HCT116 (cell line): Measurements from ENCODE around the gene SLC6A3. TPM values are rescaled to one million over a fixed set of nuclear protein-coding genes. Genes with fewer than 3 reads are reported as not detected.

ENCODE experiments used
- ATAC-seq: fragments of 200-7000 bp; cut with Tn5 transposase; 2 replicates; pipeline ENCODE4 v1.9.1; 2020; ENCODE audit warnings: mild to moderate bottlenecking, moderate library complexity
- BruUV-seq: library from RNA; stranded (reverse); fragments of 400-500 nt; replicated peaks from 2 replicates; lab custom pipeline; 2021; lab: Mats Ljungman, UMichigan
- CTCF ChIA-PET: fragments of 300-600 bp; sonication (Branson Sonifier 250); formaldehyde crosslinking; loops from one replicate; lab custom pipeline; 2021; ENCODE audit warnings: antibody characterized with exemption; lab: Charles Lee
- POLR2A ChIA-PET: fragments of 300-600, 350-600 bp; sonication (Branson Sonifier 250); formaldehyde crosslinking; loops from one replicate; lab custom pipeline; 2021; ENCODE audit warnings: antibody characterized with exemption; lab: Charles Lee
- RAD21 ChIA-PET, 2 experiments: fragments of 300-600 bp; sonication (Branson Sonifier 250); formaldehyde crosslinking; loops; one replicate each; lab custom pipeline; 2023; ENCODE audit warnings: low total read pairs in 2 of 2; ENCODE audit not compliant: uncharacterized antibody in 2 of 2, unreplicated experiment in 2 of 2, low non-redundant PET in 1 of 2; lab: Charles Lee
- DNase-seq: peaks from one replicate; pipeline ENCODE4 v3.0.0-alpha.2; 2010; ENCODE audit warnings: low read depth, low spot score
- H2AFZ ChIP-seq: fragments of 200-600 bp; shearing (Covaris generic), sonication (generic); 2 replicates; pipeline ENCODE4 v1.6.1; 2017; ENCODE audit warnings: low read depth, mixed run types, mixed read lengths, antibody characterized with exemption, low read length; ENCODE audit not compliant: poor library complexity, severe bottlenecking
- H3K27ac ChIP-seq: 2 replicates; pipeline ENCODE4 v1.5.1; 2012; ENCODE audit warnings: low read depth, low read length
- H3K27me3 ChIP-seq: fragments of 200-600 bp; sonication (generic); 2 replicates; pipeline ENCODE4 v1.6.1; 2016; ENCODE audit warnings: mixed run types, low read length, mixed read lengths; ENCODE audit not compliant: insufficient read depth
- H3K36me3 ChIP-seq, 2 experiments: fragments of 200-500 bp in 1 of 2; fragments of 200-600 bp in 1 of 2; sonication (Bioruptor generic) in 1 of 2; sonication (generic) in 1 of 2; 2 replicates each; pipeline versions ENCODE4 v1.5.1 to v1.6.1; 2014 to 2016; ENCODE audit warnings: low read length in 2 of 2, inconsistent platforms in 1 of 2, mixed read lengths in 1 of 2, mixed run types in 1 of 2; ENCODE audit not compliant: insufficient read depth in 2 of 2, control insufficient read depth in 1 of 2
- H3K4me1 ChIP-seq, 2 experiments: fragments of 200-600 bp in 1 of 2; sonication (generic) in 1 of 2; 2 replicates each; pipeline versions ENCODE4 v1.5.1 to v1.6.1; 2012 to 2017; ENCODE audit warnings: low read length in 2 of 2, inconsistent platforms in 1 of 2, mild to moderate bottlenecking in 1 of 2, mixed read lengths in 1 of 2, mixed run types in 1 of 2, moderate library complexity in 1 of 2; ENCODE audit not compliant: insufficient read depth in 2 of 2, control insufficient read depth in 1 of 2
- H3K4me2 ChIP-seq: fragments of 200-600 bp; sonication (generic); 2 replicates; pipeline ENCODE4 v1.6.1; 2017; ENCODE audit warnings: mixed run types, low read length, mixed read lengths
- H3K4me3 ChIP-seq, 2 experiments: fragments of 200-600 bp in 1 of 2; sonication (generic) in 1 of 2; replicated peaks in 1 of 2; 2 replicates each; pipeline ENCODE4 v1.5.1; 2011 to 2016; ENCODE audit warnings: low read length in 2 of 2, control low read depth in 1 of 2, low read depth in 1 of 2, mild to moderate bottlenecking in 1 of 2, mixed read lengths in 1 of 2, mixed run types in 1 of 2
- H3K79me2 ChIP-seq: fragments of 200-600 bp; sonication (generic); 2 replicates; pipeline ENCODE4 v1.6.1; 2017; ENCODE audit warnings: mild to moderate bottlenecking, mixed run types, low read length, moderate library complexity, mixed read lengths; ENCODE audit not compliant: insufficient read depth
- H3K9ac ChIP-seq: fragments of 200-600 bp; sonication (generic); 2 replicates; pipeline ENCODE4 v1.6.1; 2016; ENCODE audit warnings: low read length, mixed read lengths
- H3K9me2 ChIP-seq: fragments of 200-600 bp; sonication (generic), shearing (Covaris generic); 2 replicates; pipeline ENCODE4 v1.6.1; 2017; ENCODE audit warnings: mixed run types, mild to moderate bottlenecking, moderate library complexity; ENCODE audit not compliant: insufficient read depth
- H3K9me3 ChIP-seq, 2 experiments: fragments of 200-500 bp in 1 of 2; fragments of 200-600 bp in 1 of 2; sonication (Bioruptor generic) in 1 of 2; sonication (generic) in 1 of 2; 2 replicates each; pipeline ENCODE4 v1.6.1; 2014 to 2017; ENCODE audit warnings: low read length in 2 of 2, mixed read lengths in 2 of 2, inconsistent platforms in 1 of 2, low read depth in 1 of 2, mild to moderate bottlenecking in 1 of 2, mixed run types in 1 of 2, moderate library complexity in 1 of 2; ENCODE audit not compliant: control insufficient read depth in 1 of 2, insufficient read depth in 1 of 2
- H4K20me1 ChIP-seq: fragments of 200-600 bp; sonication (generic), shearing (Covaris generic); 2 replicates; pipeline ENCODE4 v1.6.1; 2017; ENCODE audit warnings: mixed run types, mild to moderate bottlenecking, moderate library complexity; ENCODE audit not compliant: insufficient read depth
- CBX3 ChIP-seq: IDR thresholded peaks from 2 replicates; pipeline ENCODE4 v1.6.1; 2012; ENCODE audit warnings: low read depth
- CTCF ChIP-seq, 3 experiments: fragments of 200-600 bp in 1 of 3; sonication (generic) in 1 of 3; IDR thresholded peaks in 2 of 3; conservative IDR thresholded peaks in 1 of 3; 2 replicates each; pipeline ENCODE4 v1.5.1; 2012 to 2017; ENCODE audit warnings: low read depth in 2 of 3, low read length in 2 of 3, antibody characterized with exemption in 1 of 3, borderline replicate concordance in 1 of 3, control low read depth in 1 of 3, mild to moderate bottlenecking in 1 of 3, mixed read lengths in 1 of 3, mixed run types in 1 of 3, moderate library complexity in 1 of 3; ENCODE audit not compliant: insufficient read depth in 1 of 3
- EGR1 ChIP-seq: IDR thresholded peaks from 2 replicates; pipeline ENCODE4 v1.6.1; 2012; ENCODE audit warnings: low read depth
- EZH2 ChIP-seq: fragments of 200-600 bp; sonication (generic); IDR thresholded peaks from 2 replicates; pipeline ENCODE4 v1.6.1; 2017; ENCODE audit warnings: antibody characterized with exemption, mixed run types
- MAX ChIP-seq: IDR thresholded peaks from 2 replicates; pipeline ENCODE4 v1.6.1; 2012
- POLR2AphosphoS5 ChIP-seq: IDR thresholded peaks from 2 replicates; pipeline ENCODE4 v1.6.1; 2011; ENCODE audit warnings: mild to moderate bottlenecking, low read depth, low read length, moderate library complexity
- RAD21 ChIP-seq: IDR thresholded peaks from 2 replicates; pipeline ENCODE4 v1.6.1; 2012; ENCODE audit warnings: low read depth, mild to moderate bottlenecking
- REST ChIP-seq: IDR thresholded peaks from 2 replicates; pipeline ENCODE4 v1.6.1; 2012; ENCODE audit warnings: low read depth
- YY1 ChIP-seq: IDR thresholded peaks from 2 replicates; pipeline ENCODE4 v1.6.1; 2011; ENCODE audit warnings: low read length, low read depth, moderate library complexity, mild to moderate bottlenecking; ENCODE audit not compliant: insufficient replicate concordance; ENCODE audit errors: extremely low read depth
- ZNF274 ChIP-seq: fragments of 200-500 bp; sonication (Bioruptor generic); IDR thresholded peaks from 2 replicates; pipeline ENCODE4 v1.6.1; 2014; ENCODE audit warnings: mild to moderate bottlenecking, low read depth, low read length, inconsistent platforms
- intact Hi-C: fragments of 100-400 bp; cut with micrococcal nuclease; formaldehyde crosslinking; loops from 2 replicates; pipeline ENCODE4 v1.10.0; 2022
- total RNA-seq: library from RNA; stranded (reverse); gene quantifications from one replicate; pipeline ENCODE4 v1.2.1, GENCODE V29; 2021; ENCODE audit not compliant: unreplicated experiment

SLC6A3 gene
- total RNA-seq, 1 experiment from 2014 or later: not detected

GRCh38 chr5:1410156-1411014 is 34.9 kb downstream of the SLC6A3 start:
- ChIA-PET CTCF (no interaction called here), POLR2A (no interaction called here)
- no peaks in the 10 kb centered on the region for H4K20me1 ChIP-seq

DNA sequence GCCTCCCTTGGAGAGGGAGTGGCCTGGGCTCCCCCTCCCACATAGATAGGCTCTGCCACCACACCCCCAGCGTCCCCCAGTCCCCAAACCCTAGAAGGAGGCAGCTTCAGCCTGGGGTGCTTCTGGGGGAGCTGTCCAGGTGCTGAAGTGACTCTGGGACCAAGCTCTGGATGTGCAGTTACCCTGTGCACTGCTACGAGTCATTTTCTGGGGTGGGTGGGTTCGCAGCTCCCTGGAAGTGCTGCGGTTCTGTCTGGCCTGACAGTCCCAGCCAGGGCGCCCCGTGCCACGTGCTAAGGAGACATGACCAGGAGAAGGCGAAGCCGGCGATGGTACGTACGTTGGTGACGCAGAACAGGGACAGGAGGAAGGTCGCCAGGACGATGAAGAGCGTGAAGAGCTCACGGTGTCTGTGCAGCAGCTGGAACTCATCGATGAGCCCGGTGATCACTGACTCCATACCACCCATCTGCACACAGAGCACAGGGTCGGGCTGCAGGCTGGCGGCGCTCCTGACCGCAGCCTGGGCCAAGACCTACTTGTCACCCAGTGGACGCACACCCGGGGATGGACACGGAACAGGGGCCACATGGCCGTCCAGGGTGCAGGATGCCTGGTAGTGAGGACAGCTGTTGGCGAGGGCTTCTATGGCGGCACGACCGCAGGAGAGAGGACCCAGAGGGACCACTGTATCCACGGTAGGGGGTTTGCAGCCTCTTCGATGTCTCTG is 35.7 kb downstream of the SLC6A3 start:
- Histone ChIP-seq H3K4me2 (no peak overlapping the region), H3K36me3 (no peaks in the 10 kb centered on the region), H3K4me3 (no peak overlapping the region), H3K27ac (no peak overlapping the region), H4K20me1 (no peaks in the 10 kb centered on the region), H2AFZ (no peak overlapping the region), H3K9ac (no peak overlapping the region), H3K4me1 (peaks cover 0 to 8% of the 10 kb centered on the region in 2 experiments; a peak in 1 of 4 replicates), H3K79me2 (no peaks in the 10 kb centered on the region), H3K27me3 (peaks cover 6% of the 10 kb centered on the region; the same call in 1 of the 2 replicates), H3K9me2 (no peaks in the 10 kb centered on the region), H3K9me3 (no peaks in the 10 kb centered on the region)
- ATAC-seq: no peak
- TF ChIP-seq EGR1 (no peak), RAD21 (no peak), MAX (no peak), CBX3 (no peak), CTCF (IDR thresholded peaks at IDR 0.05 in 2 of 3, conservative IDR thresholded peaks at IDR 0.05 in 1 of 3; ENCODE audit: borderline replicate concordance in 1 of 3, insufficient read depth in 1 of 3, low read depth in 2 of 3, low read length in 2 of 3) (no peak), REST (peak; percentile 85), EZH2 (no peak), ZNF274 (no peak)
- POLR2A ChIA-PET: no interaction called here
- intact Hi-C loops: no loop called here
- no TSS peak for BruUV-seq
- CTCF ChIA-PET: no interaction called here
- DNase-seq: no peak
- RAD21 ChIA-PET: no interaction called here

More at GRCh38 chr5:1410156-1411014, 34.9 kb downstream of the SLC6A3 start:
- intact Hi-C loops: no loop called here
- Histone ChIP-seq H3K27me3 (0 out of 2 replicates have a peak, but pooled peaks cover 6% of the 10 kb centered on the region), H3K27ac (no peak overlapping the region), H3K9me2 (no peaks in the 10 kb centered on the region), H3K79me2 (no peaks in the 10 kb centered on the region), H3K4me1 (peaks cover 0 to 8% of the 10 kb centered on the region in 2 experiments; a peak in 1 of 4 replicates), H2AFZ (no peak overlapping the region), H3K36me3 (no peaks in the 10 kb centered on the region), H3K4me2 (no peak overlapping the region), H3K9ac (no peak overlapping the region), H3K9me3 (no peaks in the 10 kb centered on the region), H3K4me3 (no peak overlapping the region)
- ATAC-seq (no peak), DNase-seq (no peak)
- RAD21 ChIA-PET: no interaction called here
- no peak for TF ChIP-seq EGR1
- TF ChIP-seq POLR2AphosphoS5: no peak
- TF ChIP-seq YY1: no peak
- BruUV-seq: no TSS peak
